HEK293 (cell line): Measurements from ENCODE around the gene STX4.

Experiments
- CTCF ChIA-PET: fragments of 350-600 bp; formaldehyde crosslinking; extraction: SDS; loops from one replicate; lab custom pipeline; 2021; ENCODE audit warnings: antibody characterized with exemption; lab: Yijun Ruan, JAX
- POLR2A ChIA-PET: fragments of 300-600 bp; formaldehyde crosslinking; extraction: SDS; loops from one replicate; lab custom pipeline; 2020; ENCODE audit warnings: antibody characterized with exemption, inconsistent platforms; lab: Yijun Ruan, JAX
- H3K27ac ChIP-seq: fragments of 200-500 bp; sonication (Bioruptor generic); 2 replicates; pipeline ENCODE4 v1.5.1; 2014; ENCODE audit warnings: low read depth, low read length, control low read depth, inconsistent platforms; ENCODE audit errors: extremely low read depth
- H3K36me3 ChIP-seq, 2 experiments: fragments of 200-500 bp in 1 of 2; sonication (Bioruptor generic) in 1 of 2; 1 replicate in 1 of 2; 2 replicates in 1 of 2; pipeline ENCODE4 v1.5.1; 2014 to 2017; ENCODE audit warnings: inconsistent platforms in 2 of 2, low read length in 2 of 2; ENCODE audit not compliant: control insufficient read depth in 2 of 2, insufficient read depth in 1 of 2
- H3K4me1 ChIP-seq: fragments of 200-500 bp; sonication (Bioruptor generic); 2 replicates; pipeline ENCODE4 v1.5.1; 2014; ENCODE audit warnings: mild to moderate bottlenecking, low read length, inconsistent platforms; ENCODE audit not compliant: control insufficient read depth, insufficient read depth
- H3K4me3 ChIP-seq: 2 replicates; pipeline ENCODE4 v1.5.1; 2011; ENCODE audit warnings: low read depth, mild to moderate bottlenecking, control low read depth, low read length, moderate library complexity
- H3K9me3 ChIP-seq: fragments of 200-500 bp; sonication (Bioruptor generic); 2 replicates; pipeline ENCODE4 v1.5.1; 2014; ENCODE audit warnings: low read depth, low read length, inconsistent platforms; ENCODE audit not compliant: control insufficient read depth, insufficient read depth
- BCL11A ChIP-seq: fragments of 450-650 bp; formaldehyde crosslinking; IDR thresholded peaks from 2 replicates; pipeline ENCODE4 v1.5.1; 2016; ENCODE audit warnings: low read depth, missing biosample characterization, missing genetic modification characterization
- HOXD13 ChIP-seq: sonication (generic); formaldehyde crosslinking; IDR thresholded peaks from 2 replicates; pipeline ENCODE4 v1.8.0; 2022; ENCODE audit warnings: missing genetic modification reagents, borderline replicate concordance
- KLF16 ChIP-seq: fragments of 450-650 bp; formaldehyde crosslinking; IDR thresholded peaks from 2 replicates; pipeline ENCODE4 v1.5.1; 2017; ENCODE audit warnings: missing biosample characterization, missing genetic modification characterization
- SP7 ChIP-seq: fragments of 450-650 bp; formaldehyde crosslinking; IDR thresholded peaks from 2 replicates; pipeline ENCODE4 v1.5.1; 2016; ENCODE audit warnings: missing biosample characterization, missing genetic modification characterization
- ZFP37 ChIP-seq: fragments of 450-650 bp; formaldehyde crosslinking; IDR thresholded peaks from 2 replicates; pipeline ENCODE4 v1.5.1; 2016; ENCODE audit warnings: missing biosample characterization, missing genetic modification characterization
- ZNF138 ChIP-seq: fragments of 450-650 bp; formaldehyde crosslinking; IDR thresholded peaks from 2 replicates; pipeline ENCODE4 v1.5.1; 2016; ENCODE audit warnings: missing biosample characterization, missing genetic modification characterization, borderline replicate concordance
- ZNF433 ChIP-seq: fragments of 450-650 bp; formaldehyde crosslinking; IDR thresholded peaks from 2 replicates; pipeline ENCODE4 v1.5.1; 2016; ENCODE audit warnings: missing biosample characterization, missing genetic modification characterization, low read depth
- ZNF529 ChIP-seq: fragments of 450-650 bp; formaldehyde crosslinking; IDR thresholded peaks from 2 replicates; pipeline ENCODE4 v1.5.1; 2017; ENCODE audit warnings: missing genetic modification characterization, missing biosample characterization; ENCODE audit not compliant: insufficient replicate concordance
- ZNF558 ChIP-seq: fragments of 450-650 bp; formaldehyde crosslinking; IDR thresholded peaks from 2 replicates; pipeline ENCODE4 v1.5.1; 2016; ENCODE audit warnings: missing biosample characterization, missing genetic modification characterization
- ZNF560 ChIP-seq: fragments of 450-650 bp; formaldehyde crosslinking; IDR thresholded peaks from 2 replicates; pipeline ENCODE4 v1.5.1; 2017; ENCODE audit warnings: missing biosample characterization, missing genetic modification characterization, borderline replicate concordance
- ZNF571 ChIP-seq: fragments of 450-650 bp; formaldehyde crosslinking; IDR thresholded peaks from 2 replicates; pipeline ENCODE4 v1.5.0; 2017; ENCODE audit warnings: missing biosample characterization, missing genetic modification characterization
- ZNF596 ChIP-seq: fragments of 450-650 bp; IDR thresholded peaks from 2 replicates; pipeline ENCODE4 v1.5.0; 2018; ENCODE audit warnings: missing biosample characterization, mild to moderate bottlenecking, missing genetic modification characterization, moderate library complexity
- ZNF768 ChIP-seq: fragments of 450-650 bp; formaldehyde crosslinking; IDR thresholded peaks from 2 replicates; pipeline ENCODE4 v1.5.1; 2018; ENCODE audit warnings: missing biosample characterization, mild to moderate bottlenecking, missing genetic modification characterization
- ZNF837 ChIP-seq: fragments of 450-650 bp; formaldehyde crosslinking; IDR thresholded peaks from 2 replicates; pipeline ENCODE4 v1.5.1; 2016; ENCODE audit warnings: missing biosample characterization, missing genetic modification characterization
- ZSCAN16 ChIP-seq: fragments of 450-650 bp; formaldehyde crosslinking; IDR thresholded peaks from 2 replicates; pipeline ENCODE4 v1.5.1; 2016; ENCODE audit warnings: missing biosample characterization, missing genetic modification characterization
- TF ChIP-seq, protein P1 (sequence below): fragments of 450-650 bp; formaldehyde crosslinking; IDR thresholded peaks from 2 replicates; pipeline ENCODE4 v1.5.1; 2016; ENCODE audit warnings: missing biosample characterization, missing genetic modification characterization, borderline replicate concordance
- TF ChIP-seq, protein P2 (sequence below): fragments of 450-650 bp; formaldehyde crosslinking; IDR thresholded peaks from 2 replicates; pipeline ENCODE4 v1.5.1; 2016; ENCODE audit warnings: missing biosample characterization, missing genetic modification characterization, low read depth

Gene STX4

DNA sequence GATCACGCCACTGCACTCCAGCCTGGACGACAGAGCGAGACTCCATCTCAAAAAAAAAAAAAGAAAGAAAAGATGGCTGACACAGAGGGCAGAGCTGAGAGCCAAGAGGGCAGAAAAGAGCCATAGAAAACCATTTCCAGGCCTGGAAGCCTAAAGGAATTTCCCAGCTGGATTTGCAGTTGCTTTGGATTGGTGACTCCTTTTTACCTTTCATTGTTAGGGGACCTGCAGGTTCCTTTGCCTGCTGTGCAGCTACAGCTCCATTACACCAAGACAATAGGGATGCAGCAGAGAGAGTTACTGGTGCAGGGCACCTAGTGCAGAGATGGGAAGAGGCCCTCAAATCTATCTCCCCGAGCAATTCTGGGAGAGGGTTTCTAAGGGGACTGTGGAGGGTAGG, 22.3 kb downstream of the STX4 start (continued):
- TF ChIP-seq, protein P1, sequence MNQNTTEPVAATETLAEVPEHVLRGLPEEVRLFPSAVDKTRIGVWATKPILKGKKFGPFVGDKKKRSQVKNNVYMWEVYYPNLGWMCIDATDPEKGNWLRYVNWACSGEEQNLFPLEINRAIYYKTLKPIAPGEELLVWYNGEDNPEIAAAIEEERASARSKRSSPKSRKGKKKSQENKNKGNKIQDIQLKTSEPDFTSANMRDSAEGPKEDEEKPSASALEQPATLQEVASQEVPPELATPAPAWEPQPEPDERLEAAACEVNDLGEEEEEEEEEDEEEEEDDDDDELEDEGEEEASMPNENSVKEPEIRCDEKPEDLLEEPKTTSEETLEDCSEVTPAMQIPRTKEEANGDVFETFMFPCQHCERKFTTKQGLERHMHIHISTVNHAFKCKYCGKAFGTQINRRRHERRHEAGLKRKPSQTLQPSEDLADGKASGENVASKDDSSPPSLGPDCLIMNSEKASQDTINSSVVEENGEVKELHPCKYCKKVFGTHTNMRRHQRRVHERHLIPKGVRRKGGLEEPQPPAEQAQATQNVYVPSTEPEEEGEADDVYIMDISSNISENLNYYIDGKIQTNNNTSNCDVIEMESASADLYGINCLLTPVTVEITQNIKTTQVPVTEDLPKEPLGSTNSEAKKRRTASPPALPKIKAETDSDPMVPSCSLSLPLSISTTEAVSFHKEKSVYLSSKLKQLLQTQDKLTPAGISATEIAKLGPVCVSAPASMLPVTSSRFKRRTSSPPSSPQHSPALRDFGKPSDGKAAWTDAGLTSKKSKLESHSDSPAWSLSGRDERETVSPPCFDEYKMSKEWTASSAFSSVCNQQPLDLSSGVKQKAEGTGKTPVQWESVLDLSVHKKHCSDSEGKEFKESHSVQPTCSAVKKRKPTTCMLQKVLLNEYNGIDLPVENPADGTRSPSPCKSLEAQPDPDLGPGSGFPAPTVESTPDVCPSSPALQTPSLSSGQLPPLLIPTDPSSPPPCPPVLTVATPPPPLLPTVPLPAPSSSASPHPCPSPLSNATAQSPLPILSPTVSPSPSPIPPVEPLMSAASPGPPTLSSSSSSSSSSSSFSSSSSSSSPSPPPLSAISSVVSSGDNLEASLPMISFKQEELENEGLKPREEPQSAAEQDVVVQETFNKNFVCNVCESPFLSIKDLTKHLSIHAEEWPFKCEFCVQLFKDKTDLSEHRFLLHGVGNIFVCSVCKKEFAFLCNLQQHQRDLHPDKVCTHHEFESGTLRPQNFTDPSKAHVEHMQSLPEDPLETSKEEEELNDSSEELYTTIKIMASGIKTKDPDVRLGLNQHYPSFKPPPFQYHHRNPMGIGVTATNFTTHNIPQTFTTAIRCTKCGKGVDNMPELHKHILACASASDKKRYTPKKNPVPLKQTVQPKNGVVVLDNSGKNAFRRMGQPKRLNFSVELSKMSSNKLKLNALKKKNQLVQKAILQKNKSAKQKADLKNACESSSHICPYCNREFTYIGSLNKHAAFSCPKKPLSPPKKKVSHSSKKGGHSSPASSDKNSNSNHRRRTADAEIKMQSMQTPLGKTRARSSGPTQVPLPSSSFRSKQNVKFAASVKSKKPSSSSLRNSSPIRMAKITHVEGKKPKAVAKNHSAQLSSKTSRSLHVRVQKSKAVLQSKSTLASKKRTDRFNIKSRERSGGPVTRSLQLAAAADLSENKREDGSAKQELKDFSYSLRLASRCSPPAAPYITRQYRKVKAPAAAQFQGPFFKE (tag by site-specific recombination): no peak

DNA sequence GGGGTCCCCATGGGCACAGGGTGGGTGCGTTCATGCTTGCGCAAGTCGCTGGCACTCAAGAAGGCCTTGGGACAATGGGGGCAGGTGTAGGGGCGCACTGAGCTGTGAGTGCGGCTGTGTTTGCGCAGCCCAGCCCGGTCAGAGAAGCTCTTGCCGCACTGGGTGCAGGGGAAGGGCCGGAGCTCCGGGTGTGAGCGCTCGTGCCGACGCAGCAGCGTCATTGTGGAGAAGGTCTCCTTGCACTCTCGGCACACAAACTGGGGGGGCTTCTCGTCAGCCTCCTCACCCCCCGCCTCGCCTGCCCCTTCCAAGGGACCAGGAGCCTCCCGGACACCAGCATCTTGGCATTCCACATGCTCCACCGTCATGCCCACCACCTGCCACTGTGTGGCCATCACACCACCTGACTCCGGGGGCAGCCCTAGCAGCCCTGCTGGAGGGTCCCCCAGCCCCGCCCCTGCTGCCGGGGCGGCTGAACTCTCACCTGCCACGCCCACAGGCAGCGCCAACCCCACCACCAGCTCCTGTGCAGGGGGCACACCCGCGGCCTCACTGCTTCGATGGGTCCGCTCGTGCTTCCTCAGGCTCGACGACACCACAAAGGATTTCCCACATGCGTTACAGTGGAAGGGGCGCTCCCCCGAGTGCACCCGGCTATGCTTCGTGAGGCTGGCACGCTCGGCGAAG, 27.9 kb downstream of the STX4 start:
- peaks cover 5 to 38% of the 10 kb centered on the region in 2 experiments; a peak in 2 of 3 replicates for H3K36me3 ChIP-seq
- no peak for TF ChIP-seq ZNF138 (tag by site-specific recombination)
- no peak for TF ChIP-seq SP7 (tag by site-specific recombination)
- no peak for TF ChIP-seq ZNF558 (tag by site-specific recombination)
- TF ChIP-seq ZNF433 (tag by site-specific recombination): no peak
- TF ChIP-seq BCL11A: no peak
- no peak for TF ChIP-seq ZNF768
- no peak for TF ChIP-seq ZNF571 (tag by site-specific recombination)
- TF ChIP-seq ZNF837 (tag by site-specific recombination): no peak
- TF ChIP-seq ZNF560: no peak
- TF ChIP-seq ZSCAN16 (tag by site-specific recombination): no peak
- TF ChIP-seq KLF16 (tag by site-specific recombination): no peak
- TF ChIP-seq HOXD13: no peak
- TF ChIP-seq ZNF529 (tag by site-specific recombination): no peak
- TF ChIP-seq ZFP37: no peak
- TF ChIP-seq, protein P2, sequence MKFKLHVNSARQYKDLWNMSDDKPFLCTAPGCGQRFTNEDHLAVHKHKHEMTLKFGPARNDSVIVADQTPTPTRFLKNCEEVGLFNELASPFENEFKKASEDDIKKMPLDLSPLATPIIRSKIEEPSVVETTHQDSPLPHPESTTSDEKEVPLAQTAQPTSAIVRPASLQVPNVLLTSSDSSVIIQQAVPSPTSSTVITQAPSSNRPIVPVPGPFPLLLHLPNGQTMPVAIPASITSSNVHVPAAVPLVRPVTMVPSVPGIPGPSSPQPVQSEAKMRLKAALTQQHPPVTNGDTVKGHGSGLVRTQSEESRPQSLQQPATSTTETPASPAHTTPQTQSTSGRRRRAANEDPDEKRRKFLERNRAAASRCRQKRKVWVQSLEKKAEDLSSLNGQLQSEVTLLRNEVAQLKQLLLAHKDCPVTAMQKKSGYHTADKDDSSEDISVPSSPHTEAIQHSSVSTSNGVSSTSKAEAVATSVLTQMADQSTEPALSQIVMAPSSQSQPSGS (tag by site-specific recombination): no peak
- TF ChIP-seq ZNF596 (tag by site-specific recombination): no peak
- CTCF ChIA-PET: interaction anchor here (0.9 to 1.1 kb wide), 2 partner anchors 77 to 108 kb away, joined by 4 to 5 read pairs; partner anchors contain the start of gene HSD3B7
- no peaks in the 10 kb centered on the region for H3K4me1 ChIP-seq
- no peaks in the 10 kb centered on the region for H3K9me3 ChIP-seq
- H3K27ac ChIP-seq: no peak overlapping the region
- H3K4me3 ChIP-seq: no peak overlapping the region
- POLR2A ChIA-PET: no interaction called here
